ENCODE results near the gene HOXA6.
A peak's percentile ranks its signal among the peaks of the same experiment; 100 is the strongest.

Gene HOXA6

GRCh38 chr7:27095897-27096767 lies 51.4 kb downstream of the HOXA6 start, which contains the start of gene HOXA1:
Gene HOXA1 (minus strand): TSS chr7:27096000. CDS start chr7:27095912, 88 bp downstream.
- peak; percentile 91 to 93 for ATAC-seq

Data from activated CD4-positive, CD25-positive, alpha-beta regulatory T cell treated with anti-CD3 and anti-CD28 coated beads, Interleukin-2, amount 50 U/mL, for 24 hours (primary cell).